OCI-LY7 (cell line): ENCODE data around the gene CAP2. TPM values are rescaled to one million over a fixed set of nuclear protein-coding genes. Genes with fewer than 3 reads are reported as not detected.

Source experiments
- BruUV-seq: library from RNA; stranded (reverse); fragments of 400-500 nt; replicated peaks from 2 replicates; lab custom pipeline; 2021; lab: Mats Ljungman, UMichigan
- CTCF ChIA-PET: fragments of 300-600 bp; sonication (Branson Sonifier 250); formaldehyde crosslinking; loops from one replicate; lab custom pipeline; 2022; ENCODE audit warnings: antibody characterized with exemption; ENCODE audit not compliant: unreplicated experiment; lab: Charles Lee
- POLR2A ChIA-PET: fragments of 300-600 bp; sonication (Branson Sonifier 250); formaldehyde crosslinking; loops from one replicate; lab custom pipeline; 2022; ENCODE audit warnings: antibody characterized with exemption; lab: Charles Lee
- DNase-seq: peaks from one replicate; pipeline ENCODE4 v3.0.0-alpha.2; 2015; ENCODE audit warnings: low spot score
- H2AFZ ChIP-seq: fragments of 200-600 bp; sonication (generic), shearing (Covaris generic); 2 replicates; pipeline ENCODE4 v1.6.1; 2014; ENCODE audit warnings: mild to moderate bottlenecking, antibody characterized with exemption, low read length, moderate library complexity
- H3K27ac ChIP-seq: fragments of 200-600 bp; sonication (generic); 2 replicates; pipeline ENCODE4 v1.5.1; 2014; ENCODE audit warnings: mixed run types, low read depth, mild to moderate bottlenecking, moderate library complexity, low read length, inconsistent platforms; ENCODE audit not compliant: poor library complexity, severe bottlenecking
- H3K36me3 ChIP-seq: fragments of 200-600 bp; sonication (generic); 2 replicates; pipeline ENCODE4 v1.6.1; 2014; ENCODE audit warnings: mild to moderate bottlenecking, antibody characterized with exemption, low read length, moderate library complexity, mixed read lengths; ENCODE audit not compliant: insufficient read depth
- H3K4me1 ChIP-seq: fragments of 200-600 bp; sonication (generic); 2 replicates; pipeline ENCODE4 v1.5.1; 2014; ENCODE audit warnings: mild to moderate bottlenecking, low read length; ENCODE audit not compliant: insufficient read depth, poor library complexity, severe bottlenecking
- H3K4me2 ChIP-seq: fragments of 200-600 bp; sonication (generic); 2 replicates; pipeline ENCODE4 v1.6.1; 2014; ENCODE audit warnings: mild to moderate bottlenecking, low read length
- H3K4me3 ChIP-seq: fragments of 200-600 bp; sonication (generic); 2 replicates; pipeline ENCODE4 v1.5.1; 2014; ENCODE audit warnings: mild to moderate bottlenecking, low read depth, low read length; ENCODE audit not compliant: poor library complexity, severe bottlenecking
- H3K79me2 ChIP-seq: fragments of 200-600 bp; sonication (generic); 2 replicates; pipeline ENCODE4 v1.6.1; 2016; ENCODE audit warnings: low read depth, mild to moderate bottlenecking, low read length, moderate library complexity, mixed read lengths; ENCODE audit not compliant: insufficient read depth
- H3K9me2 ChIP-seq: fragments of 200-600 bp; sonication (generic); 2 replicates; pipeline ENCODE4 v1.6.1; 2016; ENCODE audit warnings: mild to moderate bottlenecking, low read length, mixed read lengths; ENCODE audit not compliant: insufficient read depth
- H3K9me3 ChIP-seq: fragments of 200-600 bp; sonication (generic); 2 replicates; pipeline ENCODE4 v1.6.1; 2014; ENCODE audit warnings: mild to moderate bottlenecking, mixed run types, low read length, mixed read lengths
- H4K20me1 ChIP-seq: fragments of 200-600 bp; sonication (generic); 2 replicates; pipeline ENCODE4 v1.6.1; 2014; ENCODE audit warnings: mild to moderate bottlenecking, antibody characterized with exemption, low read length, moderate library complexity, mixed read lengths; ENCODE audit not compliant: insufficient read depth
- EZH2phosphoT487 ChIP-seq: fragments of 200-600 bp; sonication (generic); IDR thresholded peaks from 2 replicates; pipeline ENCODE4 v1.6.1; 2018; ENCODE audit warnings: low read depth, borderline replicate concordance, mild to moderate bottlenecking, mixed run types, antibody characterized with exemption, low read length, moderate library complexity, mixed read lengths
- intact Hi-C: fragments of 100-400 bp; cut with micrococcal nuclease; formaldehyde crosslinking; loops from one replicate; pipeline ENCODE4 v1.10.0; 2022; ENCODE audit not compliant: unreplicated experiment
- total RNA-seq, 2 experiments: library from RNA; depleted of rRNA in 1 of 2; stranded (reverse); fragments of >200 nt in 1 of 2; shearing (Covaris generic) in 1 of 2; gene quantifications; 2 replicates each; pipeline ENCODE4 v1.2.3, GENCODE V29; 2014 to 2022
- TF ChIP-seq, protein P1 (sequence below): fragments of 200-600 bp; sonication (generic); conservative IDR thresholded peaks from 2 replicates; pipeline ENCODE4 v1.5.1; 2014; ENCODE audit warnings: mild to moderate bottlenecking, antibody characterized with exemption, low read length, moderate library complexity, mixed read lengths

Gene CAP2
- total RNA-seq, 2 experiments from 2014 or later, result not detected

DNA sequence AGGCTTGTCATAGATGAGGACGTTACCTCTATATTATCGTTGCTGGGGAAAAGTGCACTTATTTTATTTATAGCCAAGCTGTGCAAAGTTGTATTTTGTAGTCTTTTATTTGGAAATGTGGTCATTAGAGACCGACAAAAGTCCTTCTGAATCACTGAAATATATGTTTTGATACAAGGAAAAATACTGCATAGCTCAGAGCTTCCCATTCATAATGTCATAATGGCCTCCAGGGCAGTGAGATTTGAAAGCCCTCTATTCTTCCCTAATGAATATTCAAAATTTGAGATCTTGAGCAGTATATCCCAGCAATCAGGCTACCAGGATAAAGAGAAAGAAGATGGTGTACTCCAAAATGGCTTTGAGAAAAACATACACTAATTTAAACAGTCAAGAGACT lies 64.6 kb downstream of the CAP2 start:
- Histone ChIP-seq H3K36me3 (no peaks in the 10 kb centered on the region), H3K4me2 (no peak overlapping the region), H2AFZ (no peak overlapping the region), H3K27ac (no peak overlapping the region), H3K79me2 (no peaks in the 10 kb centered on the region), H3K4me3 (no peak overlapping the region), H3K9me2 (no peaks in the 10 kb centered on the region), H3K4me1 (no peaks in the 10 kb centered on the region), H3K9me3 (no peaks in the 10 kb centered on the region), H4K20me1 (no peaks in the 10 kb centered on the region)
- DNase-seq, result no peak
- TF ChIP-seq EZH2phosphoT487, result no peak
- TF ChIP-seq, protein P1, sequence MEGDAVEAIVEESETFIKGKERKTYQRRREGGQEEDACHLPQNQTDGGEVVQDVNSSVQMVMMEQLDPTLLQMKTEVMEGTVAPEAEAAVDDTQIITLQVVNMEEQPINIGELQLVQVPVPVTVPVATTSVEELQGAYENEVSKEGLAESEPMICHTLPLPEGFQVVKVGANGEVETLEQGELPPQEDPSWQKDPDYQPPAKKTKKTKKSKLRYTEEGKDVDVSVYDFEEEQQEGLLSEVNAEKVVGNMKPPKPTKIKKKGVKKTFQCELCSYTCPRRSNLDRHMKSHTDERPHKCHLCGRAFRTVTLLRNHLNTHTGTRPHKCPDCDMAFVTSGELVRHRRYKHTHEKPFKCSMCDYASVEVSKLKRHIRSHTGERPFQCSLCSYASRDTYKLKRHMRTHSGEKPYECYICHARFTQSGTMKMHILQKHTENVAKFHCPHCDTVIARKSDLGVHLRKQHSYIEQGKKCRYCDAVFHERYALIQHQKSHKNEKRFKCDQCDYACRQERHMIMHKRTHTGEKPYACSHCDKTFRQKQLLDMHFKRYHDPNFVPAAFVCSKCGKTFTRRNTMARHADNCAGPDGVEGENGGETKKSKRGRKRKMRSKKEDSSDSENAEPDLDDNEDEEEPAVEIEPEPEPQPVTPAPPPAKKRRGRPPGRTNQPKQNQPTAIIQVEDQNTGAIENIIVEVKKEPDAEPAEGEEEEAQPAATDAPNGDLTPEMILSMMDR, result no peak
- POLR2A ChIA-PET, result no interaction called here
- CTCF ChIA-PET, result no interaction called here
- no TSS peak for BruUV-seq
- intact Hi-C loops, result no loop called here

DNA sequence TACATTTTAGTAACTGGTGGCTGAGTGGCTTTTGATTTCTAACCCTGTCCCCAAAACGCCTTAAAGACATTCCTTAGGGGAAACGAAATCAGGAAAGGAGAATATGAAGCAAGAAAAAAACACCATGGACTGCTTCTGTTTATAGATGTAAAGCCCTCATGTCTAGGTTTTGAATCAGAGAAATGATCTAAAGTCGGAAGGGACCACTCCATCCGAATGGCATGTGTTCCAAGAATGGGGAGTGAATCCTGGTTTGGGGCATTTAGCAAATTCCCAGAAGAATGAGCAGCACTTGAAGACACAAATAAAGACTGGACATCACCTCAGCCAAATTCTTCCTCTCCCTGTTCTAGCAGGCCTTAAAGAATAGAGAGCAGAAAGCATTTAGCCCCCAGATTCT lies 65.6 kb downstream of the CAP2 start:
- DNase-seq, result no peak
- no peaks in the 10 kb centered on the region for H3K9me3 ChIP-seq
- H3K4me2 ChIP-seq, result no peak overlapping the region
- no peak overlapping the region for H3K4me3 ChIP-seq
- H3K4me1 ChIP-seq, result no peaks in the 10 kb centered on the region
- H3K9me2 ChIP-seq, result no peaks in the 10 kb centered on the region
- ChIA-PET POLR2A (no interaction called here), CTCF (no interaction called here)
- no peak overlapping the region for H3K27ac ChIP-seq
- H2AFZ ChIP-seq, result no peak overlapping the region
- H3K79me2 ChIP-seq, result no peaks in the 10 kb centered on the region
- no peak for TF ChIP-seq EZH2phosphoT487
- TF ChIP-seq, protein P1, result no peak
- no peaks in the 10 kb centered on the region for H4K20me1 ChIP-seq
- no TSS peak for BruUV-seq
- no peaks in the 10 kb centered on the region for H3K36me3 ChIP-seq
- intact Hi-C loops, result no loop called here

DNA sequence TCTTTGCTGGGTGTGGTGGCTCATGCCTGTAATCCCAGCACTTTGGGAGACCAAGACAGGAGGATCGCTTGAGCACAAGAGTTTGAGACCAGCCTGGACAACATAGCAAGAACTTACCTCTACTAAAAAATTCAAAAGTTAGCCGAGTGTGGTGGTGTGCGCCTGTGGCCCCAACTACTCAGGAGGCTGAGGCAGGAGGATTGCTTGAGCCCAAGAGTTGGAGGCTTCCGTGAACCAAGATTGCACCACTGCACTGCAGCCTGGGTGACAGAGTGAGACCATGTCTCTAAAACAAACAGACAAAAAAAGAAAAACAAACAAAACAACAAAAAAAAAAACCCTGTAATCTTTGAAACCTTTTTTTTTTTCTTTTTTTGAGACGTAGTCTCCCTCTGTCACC lies 67.5 kb downstream of the CAP2 start:
- CTCF ChIA-PET, result no interaction called here
- no peak overlapping the region for H3K4me3 ChIP-seq

More for the DNA sequence above, 67.5 kb downstream of the CAP2 start:
- BruUV-seq, result no TSS peak
- TF ChIP-seq EZH2phosphoT487, result no peak
- TF ChIP-seq, protein P1, result no peak
- H4K20me1 ChIP-seq, result no peaks in the 10 kb centered on the region
- H3K36me3 ChIP-seq, result no peaks in the 10 kb centered on the region
- no peak overlapping the region for H3K27ac ChIP-seq
- no peaks in the 10 kb centered on the region for H3K79me2 ChIP-seq
- H3K9me3 ChIP-seq, result no peaks in the 10 kb centered on the region
- no peak overlapping the region for H2AFZ ChIP-seq
- intact Hi-C loops, result no loop called here
- H3K4me1 ChIP-seq, result no peaks in the 10 kb centered on the region
- H3K4me2 ChIP-seq, result no peak overlapping the region
- DNase-seq, result no peak
- POLR2A ChIA-PET, result no interaction called here
- no peaks in the 10 kb centered on the region for H3K9me2 ChIP-seq
